ENCODE measurements around the gene IL1RAPL2.
"Not testable (repeated sequence)": the region's sequence is repeated elsewhere in the genome, so short reads cannot be mapped to it uniquely, and the experiment has no call there.

The IL1RAPL2 gene

DNA sequence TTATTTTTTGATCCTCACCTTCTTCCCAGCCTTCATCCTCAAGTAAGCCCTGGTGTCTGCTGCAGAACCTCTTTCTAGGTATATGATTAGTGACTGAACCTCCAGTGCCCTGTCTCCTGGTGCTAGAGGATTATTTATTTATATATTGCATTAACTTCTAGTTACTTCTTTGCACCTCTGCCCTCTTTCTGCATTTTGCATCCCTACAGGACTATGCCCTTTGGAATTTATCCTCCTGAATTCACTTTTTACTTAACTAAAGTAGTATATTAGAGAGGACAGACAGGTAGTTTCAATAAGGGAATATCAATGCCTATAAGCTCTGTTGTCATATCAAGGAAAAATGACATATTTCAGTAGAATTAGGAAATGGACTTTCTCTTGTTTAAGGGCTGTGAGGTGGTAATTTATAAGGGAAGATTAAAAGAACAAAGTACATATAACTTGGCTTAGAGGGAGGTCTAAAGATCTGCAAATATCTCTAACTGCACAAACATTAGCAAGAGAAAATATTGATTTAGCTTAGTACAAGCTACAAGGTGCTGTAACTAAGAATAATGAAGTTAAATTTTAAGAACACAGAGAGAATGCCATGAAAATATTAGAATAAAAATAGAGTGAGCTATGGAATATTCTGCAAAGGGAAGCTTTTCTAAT lies 472.8 kb downstream of the IL1RAPL2 start:
- DNase-seq, result no peak

DNA sequence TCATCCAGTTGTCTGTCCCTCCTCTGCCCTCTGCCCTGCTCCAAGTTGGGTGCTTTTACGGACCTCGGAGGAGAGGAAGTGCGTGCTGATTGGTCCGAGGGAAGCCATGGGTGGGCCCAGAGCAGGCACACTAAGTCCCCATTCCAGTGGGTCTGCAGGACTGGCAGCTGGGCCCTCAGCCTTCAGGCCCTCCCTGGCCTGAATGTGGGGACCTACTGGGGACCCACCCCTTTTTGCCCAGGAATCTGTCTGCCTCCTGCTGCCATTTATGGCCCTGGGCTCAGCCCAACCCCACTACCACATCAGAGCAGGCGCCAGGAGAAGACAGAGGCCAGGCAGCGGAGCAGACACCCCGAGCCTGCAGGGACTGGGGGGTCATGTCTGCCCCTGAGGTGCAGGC lies 484.9 kb downstream of the IL1RAPL2 start:
- no peak for DNase-seq

DNA sequence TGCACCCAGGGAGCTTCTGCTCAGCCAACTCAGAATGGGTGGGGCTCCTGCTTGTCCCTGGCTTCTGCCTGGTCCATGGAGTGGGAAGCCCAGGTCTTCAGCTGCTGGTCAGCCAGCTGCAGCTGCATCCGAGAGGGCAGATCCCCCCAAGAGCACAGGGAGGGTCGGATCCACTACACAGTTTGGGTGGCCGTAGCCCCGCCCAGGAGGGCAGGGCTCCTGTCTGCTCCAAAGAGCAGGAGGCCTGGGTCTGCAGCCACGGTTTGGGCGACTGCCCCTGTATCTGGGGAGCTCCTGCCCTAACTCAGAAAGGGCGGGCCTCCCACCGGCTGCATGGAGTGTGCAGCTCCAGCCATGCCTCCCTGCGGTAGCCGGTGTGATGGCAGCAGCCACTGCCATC lies 485.4 kb downstream of the IL1RAPL2 start:
- no peak for DNase-seq

DNA sequence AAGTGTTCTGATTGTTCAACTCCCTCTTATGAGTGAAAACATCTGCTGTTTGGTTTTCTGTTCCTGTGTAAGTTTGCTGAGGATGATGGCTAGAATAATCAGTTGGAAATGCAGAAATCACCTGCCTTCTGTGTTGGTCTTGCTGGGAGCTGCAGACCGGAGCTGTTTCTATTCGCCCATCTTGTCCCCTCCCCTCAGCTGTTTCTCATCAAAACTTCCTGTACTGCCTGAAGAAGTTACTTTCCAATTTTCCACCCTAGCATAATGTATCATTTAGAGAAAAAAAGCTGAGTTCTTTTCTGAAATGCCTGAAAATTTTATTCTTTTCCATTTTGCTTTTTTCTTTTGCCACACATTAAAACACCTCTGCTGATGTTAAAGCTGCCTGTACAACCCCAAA lies 486.9 kb downstream of the IL1RAPL2 start:
- no peak for DNase-seq

DNA sequence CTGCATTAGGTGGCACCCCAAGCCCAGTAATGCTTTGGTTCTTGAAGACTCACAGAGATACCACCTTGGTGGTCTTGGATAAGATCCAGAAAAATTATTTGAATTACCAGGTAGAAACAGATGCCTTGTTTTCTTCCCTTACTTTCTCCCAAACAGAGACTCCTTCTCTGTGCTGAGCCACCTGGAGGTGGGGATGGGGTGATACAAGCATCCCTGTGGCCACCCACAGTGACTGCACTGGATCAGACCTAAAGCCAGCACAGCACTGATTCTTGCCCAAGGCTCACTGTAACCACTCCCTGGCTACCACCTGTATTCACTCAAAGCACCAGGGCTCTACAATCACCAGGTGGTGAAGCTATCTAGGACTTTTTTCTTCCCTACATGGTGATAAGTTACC lies 497.7 kb downstream of the IL1RAPL2 start:
- DNase-seq, result no peak

DNA sequence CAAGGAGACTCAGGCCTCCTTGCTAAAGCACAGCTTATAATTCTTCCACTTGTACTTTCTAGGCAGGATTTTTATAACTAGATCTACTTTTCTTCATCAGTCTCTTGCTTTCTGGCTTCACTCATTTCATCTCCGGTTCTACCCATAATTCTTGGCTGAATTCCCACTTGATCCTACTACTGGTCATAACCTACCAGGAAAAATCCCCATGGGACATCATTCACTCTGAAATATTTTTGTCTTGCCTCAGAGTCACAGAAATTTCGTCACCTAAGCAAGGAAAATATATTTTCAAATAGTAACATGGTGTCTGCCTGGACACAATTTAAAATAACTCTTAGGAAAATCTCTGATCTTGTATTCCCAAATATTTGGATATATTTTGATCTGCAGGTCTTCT lies 532.2 kb downstream of the IL1RAPL2 start:
- no peak for DNase-seq

DNA sequence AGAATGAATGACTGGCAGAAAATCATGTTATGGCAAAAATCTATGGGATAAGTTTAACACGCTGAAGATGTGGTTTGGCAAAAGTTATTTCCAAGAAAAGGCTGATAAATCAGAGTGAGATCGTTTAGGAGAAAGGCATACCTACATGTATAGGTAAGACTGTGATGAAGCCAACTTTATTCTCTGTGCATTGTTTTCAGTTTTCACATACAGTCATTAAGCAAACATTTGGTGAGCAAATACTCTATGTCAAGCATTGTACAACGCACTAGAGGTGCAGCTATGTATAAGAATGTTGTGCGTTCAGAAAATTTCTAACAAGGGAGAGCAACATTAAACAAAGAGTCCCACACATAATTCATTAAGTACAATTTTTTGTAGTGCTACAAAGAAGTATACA lies 532.8 kb downstream of the IL1RAPL2 start:
- DNase-seq, result no peak

DNA sequence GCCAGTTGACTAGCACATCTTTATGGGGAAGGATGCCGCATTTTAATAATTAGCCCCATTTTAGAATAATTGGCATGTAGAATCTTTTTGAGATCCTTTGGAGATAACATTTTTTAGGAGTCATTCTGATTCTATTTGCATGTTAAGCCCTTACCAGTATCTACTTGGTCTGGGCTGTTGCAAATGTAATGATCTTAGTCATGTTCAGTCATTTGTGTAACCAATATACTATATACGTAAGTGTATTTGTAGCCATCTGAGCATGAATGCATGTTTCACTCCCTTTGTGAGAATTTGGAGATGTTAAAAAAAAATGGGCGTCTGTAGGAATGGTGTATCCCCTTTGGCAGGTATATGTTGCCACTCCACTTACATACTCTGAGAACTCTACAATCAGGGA lies 535.4 kb downstream of the IL1RAPL2 start:
- DNase-seq, result no peak

DNA sequence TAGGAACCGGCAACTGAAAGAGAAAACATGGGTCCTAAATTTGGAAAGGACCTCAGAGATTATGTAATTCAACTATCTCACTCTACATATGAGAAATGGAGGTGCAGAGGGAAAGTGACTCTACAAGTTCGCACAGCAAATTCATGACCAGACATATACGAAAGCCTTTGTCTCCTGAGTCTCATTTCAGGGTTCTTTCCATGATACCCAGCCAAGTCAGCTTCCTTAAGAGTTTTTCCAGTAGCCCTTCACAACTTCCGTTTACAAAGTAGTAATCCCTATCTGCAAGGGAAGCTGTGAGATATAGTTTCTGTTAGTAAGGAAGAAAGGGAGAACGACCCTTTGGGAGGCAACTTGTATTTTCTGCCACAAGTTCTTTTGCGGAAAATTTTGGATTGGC lies 543.9 kb downstream of the IL1RAPL2 start:
- DNase-seq, result no peak

DNA sequence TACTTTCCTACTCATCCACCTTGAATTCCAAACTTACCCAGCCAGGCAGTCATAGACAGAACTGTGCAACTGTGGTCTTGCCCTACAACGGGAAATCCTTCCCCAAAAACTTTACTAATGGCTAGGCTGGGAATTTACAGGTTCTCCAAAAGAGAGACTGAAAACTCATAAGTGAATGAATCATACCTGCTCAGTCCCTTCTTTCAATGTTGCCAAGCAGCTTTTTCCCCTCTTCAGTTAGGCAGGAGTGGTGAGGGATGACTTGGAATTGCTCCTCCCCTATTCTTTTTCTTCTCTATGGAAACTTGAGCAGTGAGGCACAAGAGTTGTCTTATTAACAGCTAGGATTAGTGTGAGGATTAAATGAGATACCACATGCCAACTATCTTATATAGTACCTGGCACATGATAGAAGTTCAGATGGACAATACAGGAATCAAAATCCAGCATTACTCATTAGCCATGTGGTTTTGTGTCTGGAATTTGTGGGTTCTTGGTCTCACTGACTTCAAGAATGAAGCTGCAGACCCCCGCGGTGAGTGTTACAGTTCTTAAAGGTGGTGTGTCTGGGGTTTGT lies 548.6 kb downstream of the IL1RAPL2 start:
- DNase-seq, result no peak

DNA sequence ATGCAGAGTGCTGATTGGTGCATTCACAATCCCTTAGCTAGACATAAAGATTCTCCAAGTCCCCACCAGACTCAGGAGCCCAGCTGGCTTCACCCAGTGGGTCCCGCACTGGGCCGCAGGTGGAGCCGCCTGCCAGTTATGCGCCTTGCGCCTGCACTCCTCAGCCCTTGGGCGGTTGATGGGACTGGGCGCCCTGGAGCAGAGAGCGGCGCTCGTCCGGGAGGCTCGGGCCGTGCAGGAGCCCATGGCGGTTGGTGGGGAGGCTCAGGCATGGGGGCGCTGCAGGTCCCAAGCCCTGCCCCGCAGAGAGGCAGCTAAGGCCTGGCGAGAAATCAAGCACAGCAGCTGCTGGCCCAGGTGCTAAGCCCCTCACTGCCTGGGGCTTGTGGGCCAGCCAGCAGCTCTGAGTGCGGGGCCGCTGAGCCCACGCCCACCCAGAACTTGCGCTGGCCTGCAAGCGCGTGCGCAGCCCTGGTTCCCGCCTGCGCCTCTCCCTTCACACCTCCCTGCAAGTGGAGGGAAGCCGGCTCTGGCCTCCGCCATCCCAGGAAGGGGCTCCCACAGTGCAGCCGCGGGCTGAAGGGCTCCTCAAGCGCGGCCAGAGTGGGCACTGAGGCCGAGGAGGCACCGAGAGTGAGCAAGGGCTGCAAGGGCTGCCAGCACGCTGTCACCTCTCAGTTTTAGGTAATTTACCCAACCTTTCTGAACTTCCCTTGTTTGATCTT lies 549.8 kb downstream of the IL1RAPL2 start:
- DNase-seq, result not testable (repeated sequence)

DNA sequence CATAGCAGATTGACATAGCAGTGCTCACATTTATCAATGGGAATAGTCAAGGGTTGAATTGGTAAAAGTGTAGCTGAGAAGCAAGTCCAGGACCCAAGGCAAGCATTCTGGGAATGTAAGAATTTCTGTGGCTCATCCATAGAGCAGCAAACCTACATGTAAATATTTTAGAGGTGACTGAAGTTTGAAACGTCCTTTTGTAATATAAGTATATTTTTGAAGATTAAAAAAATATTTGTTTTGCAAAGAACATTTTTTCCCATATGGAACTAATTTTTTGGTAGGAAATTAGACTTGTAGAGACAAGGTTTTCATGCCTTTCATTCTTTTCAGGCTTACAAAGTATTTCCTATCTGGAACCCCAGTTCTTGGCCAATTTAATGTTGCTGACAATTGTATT lies 550.5 kb downstream of the IL1RAPL2 start:
- no peak for DNase-seq

DNA sequence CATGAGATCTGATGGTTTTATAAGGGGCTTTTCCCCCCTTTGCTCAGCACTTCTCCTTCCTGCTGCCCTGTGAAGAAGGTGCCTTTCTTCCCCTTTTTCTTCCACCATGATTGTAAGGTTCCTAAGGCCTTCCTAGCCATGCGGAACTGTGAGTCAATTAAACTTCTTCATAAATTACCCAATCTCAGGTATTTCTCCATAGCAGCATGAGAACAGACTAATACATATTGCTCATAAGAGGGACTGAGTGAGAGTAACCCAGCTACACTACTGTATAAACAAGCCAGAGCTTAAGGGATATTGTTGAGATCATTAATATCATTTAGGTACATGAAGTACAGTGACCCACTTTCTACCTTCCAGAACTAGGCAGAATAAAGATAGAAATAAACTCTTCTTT lies 551.6 kb downstream of the IL1RAPL2 start:
- DNase-seq, result no peak

DNA sequence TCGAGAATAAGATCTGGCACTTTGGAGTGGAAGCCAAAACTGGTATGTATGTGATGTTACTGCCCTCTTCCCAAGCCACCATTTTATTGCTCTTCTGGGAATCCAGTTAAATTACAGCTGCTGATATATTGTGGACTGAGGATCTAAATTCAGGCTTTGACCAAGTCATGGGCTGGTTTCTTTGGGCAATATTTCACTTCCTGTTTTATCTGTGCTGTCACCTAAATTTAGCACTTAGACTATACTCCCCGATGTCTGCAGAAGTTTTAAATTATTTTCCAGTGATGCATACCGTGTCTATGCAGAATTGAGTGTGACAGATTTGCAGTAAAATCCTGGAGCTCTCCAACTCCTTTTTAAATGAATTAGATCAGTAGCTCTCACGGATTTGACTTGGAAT lies 554.5 kb downstream of the IL1RAPL2 start:
- no peak for DNase-seq

DNA sequence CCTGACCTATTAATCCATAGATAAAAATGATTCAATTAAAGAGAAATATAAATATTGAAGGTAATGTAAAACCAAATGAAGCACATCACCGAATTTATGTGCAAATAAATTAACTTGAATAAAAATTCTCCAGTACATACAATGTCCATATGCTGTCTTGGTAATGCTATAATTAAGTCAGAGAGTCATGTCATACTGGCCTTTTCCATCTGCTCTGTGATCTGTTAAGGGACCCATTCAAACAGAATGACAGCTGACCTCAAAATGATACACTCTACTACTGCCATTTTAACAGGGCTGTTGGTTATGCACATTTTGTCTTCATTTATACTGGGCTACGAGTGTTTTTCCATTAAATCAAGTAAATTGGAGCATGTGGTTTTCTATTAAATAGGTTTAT lies 555.2 kb downstream of the IL1RAPL2 start:
- DNase-seq, result peak; percentile 2 to 12

DNA sequence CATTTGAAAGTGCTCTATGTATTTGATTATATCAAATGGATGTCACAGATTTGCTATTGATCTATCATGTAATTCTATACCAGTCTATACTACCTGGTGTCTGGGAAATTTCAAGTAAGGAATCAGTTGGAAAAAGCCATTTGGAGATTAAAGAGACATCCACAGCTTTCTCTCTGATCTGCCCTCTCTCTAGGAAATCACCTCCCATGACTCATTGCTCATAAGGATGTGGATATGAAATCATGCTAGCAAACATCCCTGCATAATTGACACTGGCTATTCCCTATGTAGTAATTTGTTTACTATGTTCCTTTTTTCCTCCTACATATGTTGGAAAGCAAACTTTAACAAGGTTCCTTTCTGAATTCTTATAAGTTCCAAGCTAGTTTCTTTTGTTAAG lies 560.2 kb downstream of the IL1RAPL2 start:
- no peak for DNase-seq

DNA sequence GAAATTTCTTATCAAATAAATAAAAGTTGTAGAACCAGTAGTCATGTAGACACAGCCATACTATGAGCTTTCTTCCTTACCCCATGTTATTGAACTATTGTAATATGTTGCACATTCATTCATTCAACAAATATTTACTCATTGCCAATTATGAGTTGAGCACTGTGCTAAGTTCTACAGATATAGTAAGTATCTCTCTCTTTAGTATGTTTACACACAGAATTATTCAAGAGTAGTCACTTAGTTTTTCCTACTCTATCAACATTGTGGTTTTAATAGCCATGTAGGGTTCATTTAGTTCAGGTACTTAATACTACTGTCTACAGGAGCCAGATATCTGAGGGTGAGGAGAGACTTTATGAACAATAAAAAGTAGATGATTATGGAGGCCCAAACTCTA lies 568.3 kb downstream of the IL1RAPL2 start:
- no peak for DNase-seq

DNA sequence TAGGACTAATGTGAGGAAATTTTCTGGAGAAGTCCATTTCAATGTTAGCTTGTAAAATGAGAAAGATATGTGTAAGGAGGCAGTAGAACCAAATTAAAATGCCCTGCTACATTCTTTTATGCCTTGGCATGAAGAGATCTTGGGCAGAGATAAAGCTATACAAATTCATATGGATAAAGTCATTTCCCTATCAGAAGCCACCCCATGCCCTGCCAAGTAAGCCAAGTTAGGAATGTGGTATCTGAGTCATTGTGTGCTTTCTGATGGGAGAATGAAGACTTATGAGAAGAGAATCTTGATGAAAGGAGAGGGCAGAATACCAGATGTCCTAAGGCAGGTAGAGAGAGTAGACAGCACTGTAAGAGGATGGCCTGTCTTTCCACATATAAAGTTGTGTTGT lies 570.8 kb downstream of the IL1RAPL2 start:
- no peak for DNase-seq

DNA sequence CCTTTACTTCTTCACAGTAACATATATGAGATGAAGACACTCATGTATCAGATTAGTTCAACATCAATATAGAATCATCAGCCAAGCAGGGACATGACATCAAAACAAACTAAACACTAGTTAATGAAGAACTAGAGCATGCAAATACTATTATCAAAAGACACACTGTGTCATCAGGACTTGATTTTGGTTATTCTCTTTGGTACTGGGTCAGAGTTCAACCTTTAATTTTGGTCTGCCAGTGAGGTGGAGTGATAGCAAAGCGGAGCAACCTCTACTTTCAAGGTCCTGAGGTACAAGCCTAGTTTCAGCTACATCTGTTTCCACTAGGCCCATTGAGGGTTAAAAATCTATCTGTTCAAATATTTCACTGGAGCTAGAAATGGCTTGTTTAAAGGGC lies 584.0 kb downstream of the IL1RAPL2 start:
- no peak for DNase-seq

DNA sequence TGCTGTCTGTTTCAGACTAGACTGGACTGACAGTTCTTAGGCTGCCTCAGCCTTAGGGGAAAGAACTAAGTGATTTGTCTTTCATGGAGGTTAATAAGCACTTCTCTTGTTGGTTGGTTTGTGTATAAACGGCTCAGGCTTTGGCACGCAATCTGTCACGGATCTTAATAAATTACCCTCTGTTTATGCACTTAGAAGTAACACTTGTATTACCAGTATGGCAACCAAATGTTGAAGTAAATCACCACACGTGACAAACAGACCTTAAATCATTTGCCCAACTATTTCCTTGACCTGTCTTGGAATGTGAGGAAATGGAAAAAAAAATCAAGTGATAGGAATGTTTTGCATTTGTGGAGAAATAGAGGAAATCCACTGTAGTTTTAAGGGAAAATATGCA lies 584.6 kb downstream of the IL1RAPL2 start:
- DNase-seq, result no peak

DNA sequence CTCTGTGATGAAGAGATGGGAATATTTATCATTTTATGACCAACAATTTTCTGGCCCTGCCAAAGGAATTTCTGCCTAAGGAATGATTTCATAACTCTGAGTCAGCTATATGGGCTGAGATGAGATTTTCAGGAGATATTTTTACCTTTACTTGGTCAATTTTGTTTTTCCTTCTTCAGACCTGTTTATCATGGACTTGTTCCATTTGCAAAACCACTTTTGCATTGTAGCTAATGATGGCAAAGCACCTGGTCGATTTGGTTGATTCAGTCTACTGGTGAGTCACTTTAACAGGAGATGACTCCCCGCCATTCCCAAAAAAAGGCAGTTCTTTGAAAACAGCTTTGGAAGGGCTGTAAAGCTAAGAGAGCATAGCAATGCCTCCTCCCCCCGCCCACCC lies 601.2 kb downstream of the IL1RAPL2 start:
- no peak for DNase-seq

DNA sequence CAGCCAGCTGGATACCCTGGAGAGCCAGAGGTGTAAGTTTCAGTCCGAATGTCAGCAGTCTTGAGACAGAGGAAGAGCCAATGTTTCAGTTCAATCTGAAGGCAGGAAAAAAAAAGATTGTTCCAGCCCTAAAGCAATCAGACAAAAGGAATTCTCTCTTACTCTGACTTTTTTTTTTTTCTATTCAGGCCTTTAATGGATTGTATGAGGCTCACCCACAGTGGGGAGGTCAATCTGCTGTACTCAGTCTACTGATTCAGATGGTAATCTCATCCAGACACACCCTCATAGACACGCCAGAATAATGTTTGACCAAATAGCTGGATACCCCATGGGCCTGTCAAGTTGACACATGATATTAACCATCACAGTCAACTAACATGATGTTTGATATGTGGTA lies 602.6 kb downstream of the IL1RAPL2 start:
- DNase-seq, result no peak

DNA sequence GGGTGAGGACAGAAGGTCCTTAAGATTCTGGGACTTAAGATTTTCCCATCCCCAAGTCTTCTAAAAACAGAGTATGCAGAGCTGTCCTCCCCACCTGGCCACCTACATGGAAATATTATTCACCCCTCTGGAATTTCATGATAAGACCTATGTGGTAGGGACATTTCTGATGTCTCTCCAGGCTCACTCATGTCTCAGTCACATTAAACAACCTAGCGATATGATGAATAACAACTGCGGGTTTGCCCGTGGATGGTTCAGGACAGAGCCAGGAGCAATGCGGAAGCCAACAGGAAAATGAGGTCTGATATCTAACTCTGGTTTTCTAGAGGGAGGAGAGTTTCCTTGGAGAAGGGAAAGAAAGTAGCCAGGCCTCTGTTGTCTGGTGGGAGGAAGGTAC lies 607.1 kb downstream of the IL1RAPL2 start:
- DNase-seq, result no peak

DNA sequence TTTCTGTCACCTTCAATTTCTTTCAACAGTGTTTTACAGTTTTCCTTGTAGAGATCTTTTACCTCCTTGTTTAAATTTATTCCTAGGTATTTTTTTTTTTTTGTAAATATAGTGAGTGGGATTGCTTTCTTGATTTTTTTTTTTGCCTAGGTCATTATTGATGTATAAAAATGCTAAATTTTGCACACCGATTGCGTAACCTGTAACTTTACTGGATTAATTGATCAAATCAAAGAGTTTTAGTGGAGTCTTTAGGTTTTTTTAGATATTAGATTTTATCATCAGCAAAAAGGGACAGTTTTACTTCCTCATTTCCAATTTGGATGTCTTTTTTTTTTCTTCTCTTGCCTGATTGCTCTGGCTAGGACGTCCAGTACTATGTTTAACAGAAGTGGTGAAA lies 613.6 kb downstream of the IL1RAPL2 start:
- DNase-seq, result no peak

DNA sequence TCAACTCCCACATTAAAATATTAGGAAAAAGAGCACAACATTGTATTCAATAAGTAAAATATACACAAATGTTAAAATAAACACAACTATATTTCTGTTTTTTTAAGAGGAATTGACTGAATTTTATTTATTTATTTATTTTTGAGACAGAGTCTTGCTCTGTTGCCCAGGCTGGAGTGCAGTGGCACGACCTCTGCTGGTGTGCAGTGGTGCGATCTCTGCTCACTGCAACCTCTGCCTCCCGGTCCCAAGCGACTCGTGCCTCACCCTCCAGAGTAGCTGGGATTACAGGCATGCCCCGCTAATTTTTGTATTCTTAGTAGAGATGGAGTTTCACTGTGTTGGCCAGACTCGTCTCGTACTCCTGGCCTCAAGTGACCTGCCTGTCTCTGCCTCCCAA lies 623.1 kb downstream of the IL1RAPL2 start:
- DNase-seq, result no peak

Measured in NCI-H1930 (cell line).